Measurements from ENCODE around the gene TARM1. TPM values are rescaled to one million over a fixed set of nuclear protein-coding genes. Genes with fewer than 3 reads are reported as not detected.

The TARM1 gene
- total RNA-seq, 4 donors from 2014 or later: not detected

GRCh38 chr19:54123682-54124081 lies 42.5 kb upstream of the TARM1 start:
- TF ChIP-seq, protein P1, sequence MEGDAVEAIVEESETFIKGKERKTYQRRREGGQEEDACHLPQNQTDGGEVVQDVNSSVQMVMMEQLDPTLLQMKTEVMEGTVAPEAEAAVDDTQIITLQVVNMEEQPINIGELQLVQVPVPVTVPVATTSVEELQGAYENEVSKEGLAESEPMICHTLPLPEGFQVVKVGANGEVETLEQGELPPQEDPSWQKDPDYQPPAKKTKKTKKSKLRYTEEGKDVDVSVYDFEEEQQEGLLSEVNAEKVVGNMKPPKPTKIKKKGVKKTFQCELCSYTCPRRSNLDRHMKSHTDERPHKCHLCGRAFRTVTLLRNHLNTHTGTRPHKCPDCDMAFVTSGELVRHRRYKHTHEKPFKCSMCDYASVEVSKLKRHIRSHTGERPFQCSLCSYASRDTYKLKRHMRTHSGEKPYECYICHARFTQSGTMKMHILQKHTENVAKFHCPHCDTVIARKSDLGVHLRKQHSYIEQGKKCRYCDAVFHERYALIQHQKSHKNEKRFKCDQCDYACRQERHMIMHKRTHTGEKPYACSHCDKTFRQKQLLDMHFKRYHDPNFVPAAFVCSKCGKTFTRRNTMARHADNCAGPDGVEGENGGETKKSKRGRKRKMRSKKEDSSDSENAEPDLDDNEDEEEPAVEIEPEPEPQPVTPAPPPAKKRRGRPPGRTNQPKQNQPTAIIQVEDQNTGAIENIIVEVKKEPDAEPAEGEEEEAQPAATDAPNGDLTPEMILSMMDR (IDR thresholded peaks at IDR 0.05; ENCODE audit: low read depth): no peak

DNA sequence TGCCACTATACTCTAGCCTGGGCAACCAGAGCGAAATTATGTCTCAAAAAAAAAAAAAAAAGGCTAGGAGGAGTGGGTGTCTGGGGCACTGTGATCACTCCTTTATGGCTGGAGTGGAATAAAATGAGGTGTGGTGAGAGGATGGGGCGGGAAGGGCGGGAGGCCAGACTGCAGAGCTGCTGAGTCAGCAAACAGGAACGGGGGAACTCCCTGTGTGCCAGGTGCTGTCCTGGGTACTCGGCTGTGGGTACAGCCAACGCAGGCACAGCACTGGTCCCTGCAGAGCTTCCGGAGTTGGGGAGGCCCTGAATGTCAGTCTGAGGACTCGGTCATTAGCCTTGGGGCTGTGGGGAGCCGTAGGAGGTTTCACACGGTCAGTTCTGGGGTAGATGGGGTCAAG lies 40.1 kb upstream of the TARM1 start:
- TF ChIP-seq, protein P1 (IDR thresholded peaks at IDR 0.05; ENCODE audit: low read depth): no peak

- TF ChIP-seq, protein P1 (IDR thresholded peaks at IDR 0.05; ENCODE audit: low read depth): no peak
These were observed 34.2 kb upstream of the TARM1 start, which contains the start of the genes PRPF31 and TFPT for GRCh38 chr19:54115109-54116063. Gene PRPF31 (plus strand): TSS chr19:54115754. CDS start chr19:54118279, 2,525 bp downstream. Gene TFPT (minus strand): TSS chr19:54115657. CDS start chr19:54115269, 388 bp downstream.

GRCh38 chr19:54114340-54115108 lies 33.4 kb upstream of the TARM1 start:
- TF ChIP-seq, protein P1 (IDR thresholded peaks at IDR 0.05; ENCODE audit: low read depth): no peak

GRCh38 chr19:54109651-54110050 lies 28.5 kb upstream of the TARM1 start:
- TF ChIP-seq, protein P1 (IDR thresholded peaks at IDR 0.05; ENCODE audit: low read depth): no peak

DNA sequence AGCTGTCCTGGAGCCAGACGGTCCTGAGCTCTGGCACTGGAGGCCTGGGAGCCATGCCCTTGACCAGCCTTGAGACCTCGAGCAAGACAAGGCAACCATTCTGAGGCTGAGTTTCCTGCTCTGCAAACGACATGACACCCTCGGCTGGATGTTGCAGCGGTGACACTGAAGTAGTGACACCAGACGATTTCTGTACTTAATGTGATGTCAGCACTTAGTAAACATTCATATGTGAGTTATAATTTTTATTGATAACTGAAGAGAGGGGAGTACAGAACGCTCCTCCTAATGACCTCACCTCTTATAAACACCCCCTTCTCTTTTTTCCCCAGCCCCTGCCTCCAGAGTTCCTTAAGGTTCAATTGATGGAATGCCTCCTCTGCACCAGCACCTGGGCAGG lies 27.3 kb upstream of the TARM1 start:
- TF ChIP-seq, protein P1 (IDR thresholded peaks at IDR 0.05; ENCODE audit: low read depth): no peak
